ENCODE measurements around the gene AKT2. TPM values are rescaled to one million over a fixed set of nuclear protein-coding genes. Genes with fewer than 3 reads are reported as not detected.

Gene AKT2
- polyA plus RNA-seq, 1 donor from 2014 or later: 131 TPM

GRCh38 chr19:40331052-40331451 lies 45.9 kb upstream of the AKT2 start:
- Histone ChIP-seq H3K79me2 (replicated peaks; ENCODE audit: insufficient read depth, low read length) (no peaks in the 10 kb centered on the region), H3K9ac (ENCODE audit: low read length) (no peak overlapping the region), H3K36me3 (ENCODE audit: insufficient read depth, low read length) (no peaks in the 10 kb centered on the region), H3F3A (ENCODE audit: insufficient read depth, low read length, poor library complexity, severe bottlenecking) (no peaks in the 10 kb centered on the region), H3K27me3 (ENCODE audit: insufficient read depth, low read depth, low read length) (no peaks in the 10 kb centered on the region), H4K20me1 (ENCODE audit: insufficient read depth) (no peaks in the 10 kb centered on the region), H3K9me2 (ENCODE audit: insufficient read depth, low read length) (no peaks in the 10 kb centered on the region), H3K4me3 (ENCODE audit: low read length) (no peak overlapping the region), H3K4me2 (ENCODE audit: low read length) (no peak overlapping the region), H3K27ac (ENCODE audit: low read length) (no peak overlapping the region), H2AFZ (ENCODE audit: low read depth, low read length) (no peak overlapping the region), H3K9me3 (ENCODE audit: low read length) (no peaks in the 10 kb centered on the region)
- TF ChIP-seq TAF1 (IDR thresholded peaks at IDR 0.05; ENCODE audit: low read depth) (no peak), POLR2AphosphoS5 (IDR thresholded peaks at IDR 0.05) (no peak), SMC3 (conservative IDR thresholded peaks at IDR 0.05; ENCODE audit: poor library complexity) (no peak), MXI1 (conservative IDR thresholded peaks at IDR 0.05; ENCODE audit: poor library complexity, severe bottlenecking) (no peak), EP300 (conservative IDR thresholded peaks at IDR 0.05; ENCODE audit: poor library complexity, severe bottlenecking) (no peak), EZH2 (IDR thresholded peaks at IDR 0.05; ENCODE audit: borderline replicate concordance, insufficient read depth, low read length, poor library complexity, severe bottlenecking) (no peak), CTCF (IDR thresholded peaks at IDR 0.05; ENCODE audit: poor library complexity, severe bottlenecking) (no peak), REST (IDR thresholded peaks at IDR 0.05; ENCODE audit: borderline replicate concordance) (no peak), RAD21 (conservative IDR thresholded peaks at IDR 0.05) (no peak)

GRCh38 chr19:40326201-40326600 lies 41.1 kb upstream of the AKT2 start:
- Histone ChIP-seq H3K79me2 (replicated peaks; ENCODE audit: insufficient read depth, low read length) (no peaks in the 10 kb centered on the region), H3K27ac (ENCODE audit: low read length) (no peak overlapping the region), H3K4me2 (ENCODE audit: low read length) (no peak overlapping the region), H3K9me2 (ENCODE audit: insufficient read depth, low read length) (no peaks in the 10 kb centered on the region), H4K20me1 (ENCODE audit: insufficient read depth) (no peaks in the 10 kb centered on the region), H3F3A (ENCODE audit: insufficient read depth, low read length, poor library complexity, severe bottlenecking) (no peaks in the 10 kb centered on the region), H3K9ac (ENCODE audit: low read length) (no peak overlapping the region), H3K27me3 (ENCODE audit: insufficient read depth, low read depth, low read length) (no peaks in the 10 kb centered on the region), H3K4me3 (ENCODE audit: low read length) (no peak overlapping the region), H3K36me3 (ENCODE audit: insufficient read depth, low read length) (no peaks in the 10 kb centered on the region), H3K9me3 (ENCODE audit: low read length) (no peaks in the 10 kb centered on the region), H2AFZ (ENCODE audit: low read depth, low read length) (no peak overlapping the region)
- TF ChIP-seq RAD21 (conservative IDR thresholded peaks at IDR 0.05): no peak

- Histone ChIP-seq H3K9me2 (ENCODE audit: insufficient read depth, low read length) (no peaks in the 10 kb centered on the region), H3K27ac (ENCODE audit: low read length) (no peak overlapping the region), H3K9ac (ENCODE audit: low read length) (no peak overlapping the region), H3F3A (ENCODE audit: insufficient read depth, low read length, poor library complexity, severe bottlenecking) (no peaks in the 10 kb centered on the region), H3K79me2 (replicated peaks; ENCODE audit: insufficient read depth, low read length) (no peaks in the 10 kb centered on the region), H3K9me3 (ENCODE audit: low read length) (no peaks in the 10 kb centered on the region), H3K27me3 (ENCODE audit: insufficient read depth, low read depth, low read length) (no peaks in the 10 kb centered on the region), H4K20me1 (ENCODE audit: insufficient read depth) (no peaks in the 10 kb centered on the region), H3K4me3 (ENCODE audit: low read length) (no peak overlapping the region), H3K4me2 (ENCODE audit: low read length) (no peak overlapping the region), H3K36me3 (ENCODE audit: insufficient read depth, low read length) (no peaks in the 10 kb centered on the region), H2AFZ (ENCODE audit: low read depth, low read length) (no peak overlapping the region)
- no peak for TF ChIP-seq EP300 (conservative IDR thresholded peaks at IDR 0.05; ENCODE audit: poor library complexity, severe bottlenecking)
- no peak for TF ChIP-seq REST (IDR thresholded peaks at IDR 0.05; ENCODE audit: borderline replicate concordance)
- no peak for TF ChIP-seq RAD21 (conservative IDR thresholded peaks at IDR 0.05)
- TF ChIP-seq MXI1 (conservative IDR thresholded peaks at IDR 0.05; ENCODE audit: poor library complexity, severe bottlenecking): no peak
These were observed 38.6 kb upstream of the AKT2 start for GRCh38 chr19:40323705-40324104.

Data from neural cell (in vitro differentiated cells).